ENCODE data around the gene FCHSD2. TPM values are rescaled to one million over a fixed set of nuclear protein-coding genes. Genes with fewer than 3 reads are reported as not detected.

FCHSD2 gene
- total RNA-seq, 1 donor from 2014 or later = 19.7 TPM

- H3K4me1 Mint-ChIP-seq (ENCODE audit: low read depth, unreplicated experiment) = peaks cover 1% of the 10 kb centered on the region
- H3K27ac Mint-ChIP-seq (ENCODE audit: unreplicated experiment) = no peak overlapping the region
- H3K4me3 Mint-ChIP-seq (ENCODE audit: unreplicated experiment) = no peak overlapping the region
- H3K9me3 Mint-ChIP-seq (ENCODE audit: unreplicated experiment) = no peaks in the 10 kb centered on the region
- DNase-seq = peak; percentile 79
- peak; percentile 74 for TF ChIP-seq CTCF (IDR thresholded peaks at IDR 0.05; ENCODE audit: partially characterized antibody, unreplicated experiment)
- H3K36me3 Mint-ChIP-seq (ENCODE audit: unreplicated experiment) = no peaks in the 10 kb centered on the region
- no peaks in the 10 kb centered on the region for H3K27me3 Mint-ChIP-seq (ENCODE audit: unreplicated experiment)
These were observed 43.0 kb upstream of the FCHSD2 start for GRCh38 chr11:73184953-73185671.

GRCh38 chr11:73182824-73183321 lies 40.8 kb upstream of the FCHSD2 start:
- H3K4me1 Mint-ChIP-seq (ENCODE audit: low read depth, unreplicated experiment) = no peaks in the 10 kb centered on the region

GRCh38 chr11:73178681-73179080 lies 36.6 kb upstream of the FCHSD2 start:
- no peak for TF ChIP-seq CTCF (IDR thresholded peaks at IDR 0.05; ENCODE audit: partially characterized antibody, unreplicated experiment)
- Mint-ChIP-seq H3K36me3 (ENCODE audit: unreplicated experiment) (no peaks in the 10 kb centered on the region), H3K4me1 (ENCODE audit: low read depth, unreplicated experiment) (peaks cover 5% of the 10 kb centered on the region), H3K9me3 (ENCODE audit: unreplicated experiment) (no peaks in the 10 kb centered on the region), H3K27ac (ENCODE audit: unreplicated experiment) (no peak overlapping the region), H3K27me3 (ENCODE audit: unreplicated experiment) (peaks cover 2% of the 10 kb centered on the region), H3K4me3 (ENCODE audit: unreplicated experiment) (no peak overlapping the region)
- no peak for DNase-seq

More at GRCh38 chr11:73182824-73183321, 40.8 kb upstream of the FCHSD2 start:
- no peaks in the 10 kb centered on the region for H3K9me3 Mint-ChIP-seq (ENCODE audit: unreplicated experiment)
- H3K27ac Mint-ChIP-seq (ENCODE audit: unreplicated experiment) = no peak overlapping the region
- H3K4me3 Mint-ChIP-seq (ENCODE audit: unreplicated experiment) = no peak overlapping the region
- H3K27me3 Mint-ChIP-seq (ENCODE audit: unreplicated experiment) = peaks cover 2% of the 10 kb centered on the region
- TF ChIP-seq CTCF (IDR thresholded peaks at IDR 0.05; ENCODE audit: partially characterized antibody, unreplicated experiment) = no peak
- no peaks in the 10 kb centered on the region for H3K36me3 Mint-ChIP-seq (ENCODE audit: unreplicated experiment)
- DNase-seq = no peak

- H3K36me3 Mint-ChIP-seq (ENCODE audit: unreplicated experiment) = no peaks in the 10 kb centered on the region
- no peaks in the 10 kb centered on the region for H3K9me3 Mint-ChIP-seq (ENCODE audit: unreplicated experiment)
- H3K27me3 Mint-ChIP-seq (ENCODE audit: unreplicated experiment) = peaks cover 2% of the 10 kb centered on the region
- no peak overlapping the region for H3K27ac Mint-ChIP-seq (ENCODE audit: unreplicated experiment)
- peak; percentile 40 for TF ChIP-seq CTCF (IDR thresholded peaks at IDR 0.05; ENCODE audit: partially characterized antibody, unreplicated experiment)
- peaks cover 5% of the 10 kb centered on the region for H3K4me1 Mint-ChIP-seq (ENCODE audit: low read depth, unreplicated experiment)
- DNase-seq = peak; percentile 71
- no peak overlapping the region for H3K4me3 Mint-ChIP-seq (ENCODE audit: unreplicated experiment)
These were observed 35.8 kb upstream of the FCHSD2 start for GRCh38 chr11:73177778-73178539.

GRCh38 chr11:73177380-73177777 lies 35.3 kb upstream of the FCHSD2 start:
- Mint-ChIP-seq H3K36me3 (ENCODE audit: unreplicated experiment) (no peaks in the 10 kb centered on the region), H3K4me1 (ENCODE audit: low read depth, unreplicated experiment) (peaks cover 5% of the 10 kb centered on the region), H3K4me3 (ENCODE audit: unreplicated experiment) (no peak overlapping the region), H3K27ac (ENCODE audit: unreplicated experiment) (no peak overlapping the region), H3K27me3 (ENCODE audit: unreplicated experiment) (peaks cover 2% of the 10 kb centered on the region), H3K9me3 (ENCODE audit: unreplicated experiment) (no peaks in the 10 kb centered on the region)
- DNase-seq = no peak
- no peak for TF ChIP-seq CTCF (IDR thresholded peaks at IDR 0.05; ENCODE audit: partially characterized antibody, unreplicated experiment)
